SK-N-DZ (cell line): Measurements from ENCODE around the gene EYA3.

Experiments used
- DNase-seq: peaks from one replicate; pipeline ENCODE4 v3.0.0-alpha.2; 2015; ENCODE audit warnings: low spot score

The EYA3 gene

GRCh38 chr1:28073867-28074266 is 14.5 kb downstream of the EYA3 start:
- no peak for DNase-seq

GRCh38 chr1:28071813-28072212 is 16.6 kb downstream of the EYA3 start:
- no peak for DNase-seq

- no peak for DNase-seq
Measured at GRCh38 chr1:28070725-28071593, 17.5 kb downstream of the EYA3 start.

GRCh38 chr1:28067523-28068090 is 20.8 kb downstream of the EYA3 start:
- no peak for DNase-seq

GRCh38 chr1:28066393-28067154 is 21.8 kb downstream of the EYA3 start:
- no peak for DNase-seq

- DNase-seq = no peak
Measured at GRCh38 chr1:28064064-28064463, 24.3 kb downstream of the EYA3 start.

- no peak for DNase-seq
Measured at GRCh38 chr1:28062806-28063205, 25.6 kb downstream of the EYA3 start.

GRCh38 chr1:28058971-28059878 is 29.2 kb downstream of the EYA3 start:
- no peak for DNase-seq

GRCh38 chr1:28058168-28058567 is 30.2 kb downstream of the EYA3 start:
- no peak for DNase-seq

GRCh38 chr1:28056129-28056925 is 32.1 kb downstream of the EYA3 start:
- DNase-seq = no peak

GRCh38 chr1:28050776-28051175 is 37.6 kb downstream of the EYA3 start:
- DNase-seq = no peak

GRCh38 chr1:28046716-28047115 is 41.7 kb downstream of the EYA3 start:
- DNase-seq = no peak

GRCh38 chr1:28045777-28046176 is 42.6 kb downstream of the EYA3 start:
- DNase-seq = no peak

GRCh38 chr1:28044399-28044798 is 44.0 kb downstream of the EYA3 start:
- no peak for DNase-seq

GRCh38 chr1:28039341-28039740 is 49.1 kb downstream of the EYA3 start:
- no peak for DNase-seq

GRCh38 chr1:28037946-28038345 is 50.5 kb downstream of the EYA3 start:
- DNase-seq = no peak

- no peak for DNase-seq
Measured at GRCh38 chr1:28037206-28037605, 51.2 kb downstream of the EYA3 start.

GRCh38 chr1:28036431-28036830 is 52.0 kb downstream of the EYA3 start:
- no peak for DNase-seq

GRCh38 chr1:28035420-28035819 is 53.0 kb downstream of the EYA3 start:
- DNase-seq = no peak

- DNase-seq = no peak
Measured at GRCh38 chr1:28032281-28032680, 56.1 kb downstream of the EYA3 start.

GRCh38 chr1:28031173-28031572 is 57.2 kb downstream of the EYA3 start:
- DNase-seq = no peak
